Nephron progenitor cell (in vitro differentiated cells): ENCODE data around the gene GPR68.
"Not testable (repeated sequence)": the region's sequence is repeated elsewhere in the genome, so short reads cannot be mapped to it uniquely, and the experiment has no call there.

Experiments used
- DNase-seq: peaks from one replicate; pipeline ENCODE4 v3.0.0; 2021
- H3K27ac Mint-ChIP-seq: 2 replicates; pipeline ENCODE4 v1.8.0; 2021; ENCODE audit warnings: mild to moderate bottlenecking, moderate library complexity, mixed read lengths
- H3K27me3 Mint-ChIP-seq: 2 replicates; pipeline ENCODE4 v1.8.0; 2021; ENCODE audit warnings: mild to moderate bottlenecking, low read depth, mixed read lengths; ENCODE audit not compliant: poor library complexity
- H3K36me3 Mint-ChIP-seq: 2 replicates; pipeline ENCODE4 v1.8.0; 2021; ENCODE audit warnings: low read depth, mixed read lengths
- H3K4me1 Mint-ChIP-seq: 2 replicates; pipeline ENCODE4 v1.8.0; 2021; ENCODE audit warnings: mixed read lengths
- H3K4me3 Mint-ChIP-seq: 2 replicates; pipeline ENCODE4 v1.8.0; 2021; ENCODE audit warnings: mild to moderate bottlenecking, moderate library complexity, mixed read lengths
- H3K9me3 Mint-ChIP-seq: 2 replicates; pipeline ENCODE4 v1.8.0; 2021; ENCODE audit warnings: mild to moderate bottlenecking, moderate library complexity, mixed read lengths
- TF ChIP-seq, protein P1 (sequence below): fragments of 200-600 bp; sonication (generic); IDR thresholded peaks from 2 replicates; pipeline ENCODE4 v1.5.0; 2021; ENCODE audit warnings: antibody characterized with exemption

The GPR68 gene

DNA sequence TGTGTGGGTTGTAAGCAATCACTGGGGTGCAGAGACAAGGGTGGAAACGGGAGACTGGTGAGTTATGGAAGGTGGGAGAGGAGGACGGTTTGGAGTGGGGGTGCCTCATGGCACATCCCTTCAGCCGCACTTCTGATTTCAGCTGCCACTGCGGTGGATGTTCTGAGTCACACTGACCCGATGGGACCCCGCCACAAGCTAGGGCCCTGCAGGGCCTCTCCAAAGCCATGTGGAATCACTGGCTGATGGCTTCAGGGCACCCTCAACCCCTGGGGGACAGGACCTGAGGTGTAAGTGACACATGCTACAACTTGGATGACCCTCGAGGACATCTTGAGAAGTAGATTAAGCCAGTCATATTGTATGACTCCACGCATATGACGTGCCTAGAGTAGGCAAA, 53.7 kb downstream of the GPR68 start:
- DNase-seq = no peak
- Mint-ChIP-seq H3K36me3 (peaks cover 31% of the 10 kb centered on the region), H3K4me3 (no peak overlapping the region), H3K4me1 (no peaks in the 10 kb centered on the region), H3K9me3 (no peaks in the 10 kb centered on the region), H3K27me3 (peaks cover 3% of the 10 kb centered on the region), H3K27ac (peak overlapping the region; percentile 50)
- TF ChIP-seq, protein P1, sequence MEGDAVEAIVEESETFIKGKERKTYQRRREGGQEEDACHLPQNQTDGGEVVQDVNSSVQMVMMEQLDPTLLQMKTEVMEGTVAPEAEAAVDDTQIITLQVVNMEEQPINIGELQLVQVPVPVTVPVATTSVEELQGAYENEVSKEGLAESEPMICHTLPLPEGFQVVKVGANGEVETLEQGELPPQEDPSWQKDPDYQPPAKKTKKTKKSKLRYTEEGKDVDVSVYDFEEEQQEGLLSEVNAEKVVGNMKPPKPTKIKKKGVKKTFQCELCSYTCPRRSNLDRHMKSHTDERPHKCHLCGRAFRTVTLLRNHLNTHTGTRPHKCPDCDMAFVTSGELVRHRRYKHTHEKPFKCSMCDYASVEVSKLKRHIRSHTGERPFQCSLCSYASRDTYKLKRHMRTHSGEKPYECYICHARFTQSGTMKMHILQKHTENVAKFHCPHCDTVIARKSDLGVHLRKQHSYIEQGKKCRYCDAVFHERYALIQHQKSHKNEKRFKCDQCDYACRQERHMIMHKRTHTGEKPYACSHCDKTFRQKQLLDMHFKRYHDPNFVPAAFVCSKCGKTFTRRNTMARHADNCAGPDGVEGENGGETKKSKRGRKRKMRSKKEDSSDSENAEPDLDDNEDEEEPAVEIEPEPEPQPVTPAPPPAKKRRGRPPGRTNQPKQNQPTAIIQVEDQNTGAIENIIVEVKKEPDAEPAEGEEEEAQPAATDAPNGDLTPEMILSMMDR = no peak

DNA sequence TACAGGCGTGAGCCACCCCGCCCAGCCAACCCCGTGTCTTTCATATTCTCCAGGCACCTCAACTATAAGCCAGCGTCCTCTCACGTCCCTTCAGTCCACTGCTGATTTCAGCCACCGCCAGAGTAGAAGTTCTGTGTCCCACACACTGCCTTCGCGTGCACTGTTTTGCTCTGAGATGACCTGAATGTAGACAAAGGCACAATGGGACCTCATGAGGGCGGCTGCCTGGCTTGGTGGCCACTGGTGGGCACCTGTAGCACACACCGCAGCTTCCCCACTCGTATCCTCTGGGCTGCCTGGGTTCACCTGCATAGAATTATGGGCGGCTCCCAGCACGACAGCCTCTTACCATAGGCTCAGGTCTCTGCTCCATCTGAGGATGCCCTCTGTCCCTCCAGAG, 57.2 kb downstream of the GPR68 start:
- Mint-ChIP-seq H3K27me3 (peaks cover 3% of the 10 kb centered on the region), H3K36me3 (peaks cover 40% of the 10 kb centered on the region), H3K4me1 (no peaks in the 10 kb centered on the region), H3K9me3 (no peaks in the 10 kb centered on the region), H3K27ac (no peak overlapping the region), H3K4me3 (no peak overlapping the region)
- no peak for DNase-seq
- TF ChIP-seq, protein P1 = no peak

DNA sequence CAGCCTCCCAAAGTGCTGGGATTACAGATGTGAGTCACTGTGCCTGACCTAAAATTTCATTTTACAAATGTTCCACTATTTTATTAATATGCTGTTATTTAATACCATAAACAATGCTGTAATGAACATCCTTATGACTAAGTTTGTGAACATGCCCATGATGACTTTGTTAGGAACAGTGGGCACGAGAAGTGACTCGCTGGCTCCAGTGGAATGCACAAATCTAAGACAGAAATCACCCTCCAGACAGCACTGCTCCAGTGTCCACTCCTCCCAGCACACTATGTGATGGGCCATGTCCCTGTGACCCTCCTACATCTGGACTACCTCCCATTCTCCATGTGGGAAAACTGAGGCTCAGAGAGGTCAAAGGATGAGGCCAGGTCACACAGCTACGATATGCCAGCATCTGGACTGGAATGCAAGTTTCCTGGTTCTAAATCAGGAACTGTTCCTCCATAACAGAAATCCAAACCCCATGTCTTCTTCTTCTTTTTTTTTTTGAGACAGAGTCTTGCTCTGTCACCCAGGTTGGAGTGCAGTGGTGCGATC, 57.9 kb downstream of the GPR68 start:
- H3K27ac Mint-ChIP-seq = no peak overlapping the region
- TF ChIP-seq, protein P1 = no peak
- peaks cover 44% of the 10 kb centered on the region for H3K36me3 Mint-ChIP-seq
- H3K9me3 Mint-ChIP-seq = no peaks in the 10 kb centered on the region
- no peak overlapping the region for H3K4me3 Mint-ChIP-seq
- H3K27me3 Mint-ChIP-seq = peaks cover 3% of the 10 kb centered on the region
- DNase-seq = no peak
- no peaks in the 10 kb centered on the region for H3K4me1 Mint-ChIP-seq

DNA sequence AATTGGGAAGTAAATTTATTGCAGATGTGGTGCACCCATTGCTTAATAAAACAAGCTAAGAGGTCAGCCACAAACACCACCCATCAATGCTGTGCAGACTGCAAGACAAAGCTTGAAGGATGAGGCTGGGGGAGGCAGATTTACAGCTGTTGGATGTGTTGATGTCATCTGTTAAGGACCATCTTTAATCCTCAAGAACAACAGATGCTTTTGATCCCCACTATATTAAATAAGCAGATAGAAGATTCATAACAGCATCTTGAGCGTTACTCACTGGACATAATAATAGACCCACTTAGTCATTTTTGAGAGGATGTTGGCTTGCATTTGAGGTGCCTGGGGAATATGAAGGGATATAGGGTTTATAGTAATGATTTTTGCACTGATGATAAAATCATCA, 58.8 kb downstream of the GPR68 start:
- H3K36me3 Mint-ChIP-seq = peaks cover 46% of the 10 kb centered on the region
- TF ChIP-seq, protein P1 = no peak
- no peak overlapping the region for H3K27ac Mint-ChIP-seq
- H3K27me3 Mint-ChIP-seq = peaks cover 3% of the 10 kb centered on the region
- no peak for DNase-seq
- no peaks in the 10 kb centered on the region for H3K9me3 Mint-ChIP-seq
- H3K4me3 Mint-ChIP-seq = no peak overlapping the region
- H3K4me1 Mint-ChIP-seq = no peaks in the 10 kb centered on the region

DNA sequence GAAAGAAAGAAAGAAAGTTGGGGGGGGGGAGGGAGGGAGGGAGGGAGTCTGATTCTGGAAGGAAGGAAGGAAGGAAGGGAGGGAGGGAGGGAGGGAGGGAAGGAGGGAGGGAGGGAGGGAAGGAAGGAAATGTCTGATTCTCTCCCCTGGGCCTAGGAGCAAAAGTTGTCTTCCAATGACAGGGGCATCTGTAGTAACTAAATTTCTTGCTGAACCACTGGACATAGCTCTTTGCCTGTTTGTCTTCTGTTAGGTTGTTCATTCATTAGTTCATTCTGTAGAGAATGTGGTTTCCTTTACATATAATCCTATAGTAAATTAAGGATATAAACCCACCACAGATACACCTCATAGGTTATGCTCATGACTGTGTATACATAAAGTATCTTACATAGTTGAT, 59.9 kb downstream of the GPR68 start:
- peaks cover 47% of the 10 kb centered on the region for H3K36me3 Mint-ChIP-seq
- no peak for DNase-seq
- peaks cover 3% of the 10 kb centered on the region for H3K27me3 Mint-ChIP-seq
- TF ChIP-seq, protein P1 = no peak
- no peaks in the 10 kb centered on the region for H3K9me3 Mint-ChIP-seq
- H3K27ac Mint-ChIP-seq = no peak overlapping the region
- H3K4me3 Mint-ChIP-seq = no peak overlapping the region
- H3K4me1 Mint-ChIP-seq = no peaks in the 10 kb centered on the region

DNA sequence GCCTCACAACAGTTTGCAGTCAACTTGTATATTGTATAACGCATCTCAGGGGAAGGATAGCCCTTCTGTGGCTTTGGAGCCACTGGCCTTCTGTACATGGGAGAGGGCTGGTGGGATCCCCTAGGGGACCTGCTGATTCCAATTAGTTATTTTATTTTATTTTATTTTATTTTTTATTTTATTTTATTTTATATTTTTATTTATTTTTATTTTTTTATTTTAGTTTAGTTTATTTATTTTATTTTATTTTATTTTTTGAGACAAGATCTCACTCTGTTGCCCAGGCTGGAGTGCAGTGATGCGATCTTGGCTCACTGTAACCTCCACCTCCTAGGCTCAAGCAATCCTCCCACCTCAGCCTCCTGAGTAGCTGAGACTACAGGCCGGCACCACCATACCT, 61.8 kb downstream of the GPR68 start:
- not testable (repeated sequence) for H3K9me3 Mint-ChIP-seq, H3K27ac Mint-ChIP-seq, H3K4me1 Mint-ChIP-seq, H3K4me3 Mint-ChIP-seq, H3K27me3 Mint-ChIP-seq, DNase-seq
- peaks cover 34% of the 10 kb centered on the region for H3K36me3 Mint-ChIP-seq
